IMR-90 (cell line): Measurements from ENCODE around the gene PSMD8.
A peak's percentile ranks its signal among the peaks of the same experiment; 100 is the strongest.

Source experiments
- BHLHE40 ChIP-seq: fragments of 150-350 bp; IDR thresholded peaks from 2 replicates; pipeline ENCODE4 v1.6.1; 2016; ENCODE audit warnings: mild to moderate bottlenecking, low read depth, low read length
- CTCF ChIP-seq: conservative IDR thresholded peaks from 2 replicates; pipeline ENCODE4 v1.5.1; 2012; ENCODE audit warnings: mild to moderate bottlenecking, low read depth, low read length, improper control_type of control experiment
- MAZ ChIP-seq: IDR thresholded peaks from 2 replicates; pipeline ENCODE4 v1.6.1; 2012; ENCODE audit warnings: low read depth, mild to moderate bottlenecking, low read length, improper control_type of control experiment, moderate library complexity, borderline replicate concordance
- POLR2A ChIP-seq: IDR thresholded peaks from 2 replicates; pipeline ENCODE4 v1.6.1; 2012; ENCODE audit warnings: mild to moderate bottlenecking, low read depth, low read length

- no peak for TF ChIP-seq BHLHE40
- no peak for TF ChIP-seq CTCF
- peak; percentile 34; the same call in 1 of the 2 replicates for TF ChIP-seq POLR2A
- TF ChIP-seq MAZ: peak; percentile 66; the same call in 1 of the 2 replicates
Observed at GRCh38 chr19:38387550-38388348, 13.4 kb downstream of the PSMD8 start, which contains the start of gene GGN.
